ENCODE results near the gene EEF1G. TPM values are rescaled to one million over a fixed set of nuclear protein-coding genes. Genes with fewer than 3 reads are reported as not detected.
A peak's percentile ranks its signal among the peaks of the same experiment; 100 is the strongest.
"Not testable (repeated sequence)": the region's sequence is repeated elsewhere in the genome, so short reads cannot be mapped to it uniquely, and the experiment has no call there.

EEF1G gene
- total RNA-seq, 1 donor from 2014 or later: 1,515 TPM

GRCh38 chr11:62602141-62603071, 28.7 kb upstream of the EEF1G start:
- peak; percentile 67 for ATAC-seq

GRCh38 chr11:62601372-62602140, 27.9 kb upstream of the EEF1G start, which contains the start of gene MTA2:
TSS of gene MTA2 (minus strand) at chr11:62601865. CDS start at chr11:62601450, 415 bp downstream.
- peak; percentile 83 for ATAC-seq

GRCh38 chr11:62601122-62601371, 27.4 kb upstream of the EEF1G start:
- ATAC-seq: peak; percentile 4

GRCh38 chr11:62600367-62601121, 26.9 kb upstream of the EEF1G start:
- no peak for ATAC-seq

- no peak for ATAC-seq
Measured at GRCh38 chr11:62599901-62600300, 26.2 kb upstream of the EEF1G start.

GRCh38 chr11:62599069-62599696, 25.5 kb upstream of the EEF1G start:
- ATAC-seq: peak; percentile 73

- no peak for ATAC-seq
Measured at GRCh38 chr11:62595124-62595523, 21.4 kb upstream of the EEF1G start.

GRCh38 chr11:62593434-62594044, 19.8 kb upstream of the EEF1G start:
- ATAC-seq: peak; percentile 35

- no peak for ATAC-seq
Measured at GRCh38 chr11:62592989-62593421, 19.3 kb upstream of the EEF1G start.

GRCh38 chr11:62592146-62592815, 18.6 kb upstream of the EEF1G start:
- no peak for ATAC-seq

GRCh38 chr11:62591448-62592145, 17.9 kb upstream of the EEF1G start, which contains the start of gene TUT1:
TSS of gene TUT1 (minus strand) at chr11:62591523. CDS start at chr11:62591485, 38 bp downstream.
- peak; percentile 93 for ATAC-seq

- ATAC-seq: no peak
Measured at GRCh38 chr11:62588966-62589637, 15.4 kb upstream of the EEF1G start.

- ATAC-seq: peak; percentile 21
Measured at GRCh38 chr11:62585356-62585755, 11.7 kb upstream of the EEF1G start.

GRCh38 chr11:62581735-62582134, 8.0 kb upstream of the EEF1G start:
- not testable (repeated sequence) for ATAC-seq

GRCh38 chr11:62580959-62581715, 7.4 kb upstream of the EEF1G start:
- ATAC-seq: no peak

GRCh38 chr11:62579252-62579651, 5.6 kb upstream of the EEF1G start:
- no peak for ATAC-seq

GRCh38 chr11:62578541-62578940, 4.8 kb upstream of the EEF1G start:
- ATAC-seq: no peak

- ATAC-seq: no peak
Measured at GRCh38 chr11:62577046-62577714, 3.5 kb upstream of the EEF1G start.

- ATAC-seq: no peak
Measured at GRCh38 chr11:62575837-62576236, 2.1 kb upstream of the EEF1G start.
